IPS-NIHi7 (cell line): Measurements from ENCODE around the gene A2ML1.
A peak's percentile ranks its signal among the peaks of the same experiment; 100 is the strongest.
"Not testable (repeated sequence)": the region's sequence is repeated elsewhere in the genome, so short reads cannot be mapped to it uniquely, and the experiment has no call there.

ENCODE experiments used
- DNase-seq: peaks from one replicate; pipeline ENCODE4 v3.0.0; 2012; ENCODE audit warnings: mixed read lengths; ENCODE audit errors: extremely low spot score

A2ML1 gene

GRCh38 chr12:8817856-8818255 is 4.6 kb upstream of the A2ML1 start:
- DNase-seq = no peak

DNA sequence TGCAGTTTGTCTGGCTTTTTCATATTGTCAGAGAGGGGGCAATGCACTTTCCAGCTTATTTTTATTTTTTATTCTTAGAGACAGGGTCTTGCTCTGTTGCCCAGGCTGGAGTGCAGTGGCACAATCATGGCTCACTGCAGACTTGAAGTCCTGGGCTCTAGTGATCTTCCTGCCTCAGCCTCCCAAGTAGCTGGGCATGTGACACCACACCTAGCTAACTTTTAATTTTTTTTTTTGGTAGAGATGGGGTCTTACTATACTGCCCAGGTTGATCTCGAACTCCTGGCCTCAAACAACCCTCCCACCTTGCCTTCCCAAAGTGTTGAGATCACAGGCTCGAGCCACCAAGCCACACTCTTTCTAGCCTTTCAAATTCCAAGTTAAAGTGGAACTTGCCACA is 3.9 kb upstream of the A2ML1 start:
- DNase-seq = no peak

DNA sequence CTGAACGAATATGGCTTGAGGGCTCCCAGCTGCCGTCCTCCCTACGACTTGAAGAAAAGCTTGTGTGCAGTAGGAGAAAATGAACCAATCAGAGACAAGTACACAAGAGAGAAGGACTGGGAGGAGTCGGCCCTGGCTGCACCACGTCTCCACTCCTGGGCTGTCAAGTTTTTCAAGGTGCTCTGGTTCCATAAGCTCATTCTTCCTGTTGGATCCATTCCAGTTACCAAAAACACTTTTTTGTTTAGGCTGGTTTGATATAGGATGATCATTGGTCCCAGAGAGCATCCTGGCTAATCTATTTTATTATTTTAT is 2.8 kb upstream of the A2ML1 start:
- peak; percentile 52 for DNase-seq

DNA sequence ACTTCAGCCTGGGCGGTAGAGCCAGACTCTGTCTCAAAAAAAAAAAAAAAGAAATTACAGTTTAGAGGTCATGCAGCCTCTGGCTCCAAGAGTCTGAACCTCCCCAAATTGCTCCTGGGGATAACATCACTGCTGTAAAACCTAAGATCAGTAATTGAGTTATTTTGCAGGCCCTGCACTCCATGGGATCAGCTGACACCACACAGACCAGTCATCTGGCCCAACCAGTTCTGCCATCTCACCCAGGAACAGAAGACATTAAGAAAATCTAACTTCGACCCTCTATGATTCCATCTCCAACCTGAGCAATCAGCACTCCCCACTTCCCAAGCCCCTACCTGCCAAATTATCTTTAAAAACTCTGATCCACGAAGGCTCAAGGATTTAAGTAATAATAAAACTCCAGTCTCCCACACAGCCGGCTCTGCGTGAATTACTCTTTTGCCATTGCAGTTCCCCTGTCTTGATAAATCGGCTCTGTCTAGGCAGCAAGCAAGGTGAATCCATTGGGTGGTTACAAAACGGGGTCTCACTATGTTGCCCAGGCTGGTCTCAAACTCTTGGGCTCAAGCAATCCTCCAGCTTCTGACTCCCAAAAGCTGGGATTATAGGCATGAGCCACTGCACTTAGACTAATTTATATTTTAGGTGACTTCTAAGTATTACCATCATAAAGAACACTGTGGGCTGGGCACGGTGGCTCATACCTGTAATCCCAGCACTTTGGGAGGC is 1.6 kb upstream of the A2ML1 start:
- DNase-seq = not testable (repeated sequence)

GRCh38 chr12:8821591-8821990 is 830 bp upstream of the A2ML1 start:
- DNase-seq = no peak

GRCh38 chr12:8823565-8824300 is 1.3 kb downstream of the A2ML1 start:
- DNase-seq = peak; percentile 80

DNA sequence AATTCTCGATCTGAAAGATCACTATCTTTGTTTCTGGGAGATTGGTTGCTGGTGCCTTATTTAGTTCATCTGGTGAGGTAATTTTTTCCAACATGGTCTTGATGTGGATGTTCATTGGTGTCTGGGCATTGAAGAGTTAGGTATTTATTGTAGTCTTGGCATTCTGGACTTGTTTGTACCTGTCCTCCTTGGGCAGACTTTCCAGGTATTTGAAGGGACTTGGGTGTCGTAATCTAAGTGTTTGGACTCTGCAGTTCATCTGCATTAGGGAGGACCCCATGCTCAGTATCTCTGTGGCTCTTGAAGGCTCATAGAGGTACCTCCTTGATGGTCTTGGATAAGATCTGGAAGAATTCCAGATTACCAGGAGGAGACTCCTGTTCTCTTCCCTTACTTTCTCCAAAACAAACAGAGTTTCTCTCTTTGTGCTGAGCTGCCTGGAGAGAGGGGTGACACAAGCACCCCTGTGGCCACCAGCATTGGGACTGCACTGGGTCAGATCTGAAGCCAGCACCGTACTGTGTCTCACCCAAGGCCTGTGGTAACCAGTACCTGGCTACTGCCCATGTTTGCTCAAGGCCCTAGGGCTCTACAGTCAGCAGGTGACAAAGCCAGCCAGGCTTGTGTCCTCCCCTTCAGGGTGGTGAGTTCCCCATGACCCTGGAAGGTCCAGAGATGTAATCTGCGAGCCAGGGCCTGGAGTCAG is 5.3 kb downstream of the A2ML1 start:
- DNase-seq = no peak

DNA sequence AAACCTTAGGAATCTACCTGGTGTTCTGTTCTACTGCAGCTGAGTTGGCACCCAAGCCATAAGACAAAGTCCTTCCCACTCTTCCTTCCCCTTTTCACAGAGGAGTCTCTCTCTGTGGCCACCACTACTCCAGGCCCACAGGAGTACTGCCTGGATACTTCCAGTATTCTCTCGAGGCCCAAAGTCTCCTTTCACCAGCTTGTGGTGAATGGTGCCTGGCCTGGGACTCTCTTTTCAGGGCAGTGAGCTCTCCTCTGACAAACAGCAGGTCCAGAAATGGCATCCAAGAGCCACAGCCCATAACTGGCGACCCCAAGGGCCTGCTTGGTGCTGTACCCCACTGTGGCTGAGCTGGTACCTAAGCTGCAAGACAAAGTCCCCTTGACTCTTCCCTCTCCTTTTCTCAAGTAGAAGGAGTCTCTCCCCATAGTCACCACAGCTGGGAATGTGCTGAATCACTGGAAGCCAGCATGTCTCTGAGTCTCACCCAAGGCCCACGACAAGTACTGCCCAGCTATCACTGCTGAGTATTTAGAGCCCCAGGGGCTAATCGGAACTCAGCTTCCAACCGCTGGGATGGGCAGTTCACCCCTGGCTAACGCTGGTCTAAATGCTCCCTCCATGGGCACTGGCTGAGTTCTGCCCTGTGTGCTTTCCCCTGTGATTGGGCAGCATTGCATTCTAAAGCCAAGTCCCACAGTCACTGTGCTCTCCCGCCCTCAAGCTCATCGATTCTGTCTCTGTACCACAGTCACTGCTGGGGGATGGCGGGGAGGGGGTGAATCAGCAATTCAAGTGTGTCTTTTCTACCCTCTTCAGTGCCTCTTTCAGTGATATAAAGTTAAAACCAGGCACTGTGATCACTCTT is 6.1 kb downstream of the A2ML1 start:
- no peak for DNase-seq

DNA sequence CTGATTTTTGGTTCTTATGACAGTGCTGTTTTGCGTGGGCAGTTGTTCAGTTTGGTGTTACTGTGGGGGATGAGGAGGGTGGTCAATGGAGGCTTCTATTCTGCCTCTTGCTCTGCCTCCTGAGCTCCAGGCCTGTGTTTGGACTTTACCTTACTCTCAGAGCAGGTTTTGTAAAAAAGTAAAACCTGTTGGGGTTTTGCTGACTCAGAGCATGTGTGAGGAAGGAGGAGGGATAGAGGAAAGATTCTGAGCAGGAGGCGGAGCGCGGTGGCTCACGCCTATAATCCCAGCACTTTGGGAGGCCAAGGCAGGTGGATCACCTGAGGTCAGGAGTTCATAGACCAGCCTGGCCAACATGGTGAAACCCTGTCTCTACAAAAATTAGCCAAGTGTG is 6.7 kb downstream of the A2ML1 start:
- DNase-seq = no peak

DNA sequence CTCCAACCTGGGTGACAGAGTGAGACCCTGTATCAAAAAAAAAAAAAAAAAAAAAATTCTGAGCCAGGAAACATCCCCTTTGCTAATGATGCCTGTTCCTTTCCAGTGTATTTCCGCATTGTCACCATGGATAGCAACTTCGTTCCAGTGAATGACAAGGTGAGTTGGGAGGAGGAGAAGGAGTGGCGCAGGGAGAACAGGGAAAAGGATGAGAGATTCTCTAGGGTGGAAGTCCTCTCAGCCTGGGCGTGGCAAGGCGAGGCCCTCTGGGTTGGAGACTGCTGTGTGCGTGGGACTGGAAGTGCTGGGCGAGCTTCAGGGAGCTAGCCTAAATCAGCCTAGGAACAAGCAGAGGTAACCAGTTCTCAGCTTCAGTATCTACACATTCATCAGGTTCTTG is 7.2 kb downstream of the A2ML1 start:
- no peak for DNase-seq

DNA sequence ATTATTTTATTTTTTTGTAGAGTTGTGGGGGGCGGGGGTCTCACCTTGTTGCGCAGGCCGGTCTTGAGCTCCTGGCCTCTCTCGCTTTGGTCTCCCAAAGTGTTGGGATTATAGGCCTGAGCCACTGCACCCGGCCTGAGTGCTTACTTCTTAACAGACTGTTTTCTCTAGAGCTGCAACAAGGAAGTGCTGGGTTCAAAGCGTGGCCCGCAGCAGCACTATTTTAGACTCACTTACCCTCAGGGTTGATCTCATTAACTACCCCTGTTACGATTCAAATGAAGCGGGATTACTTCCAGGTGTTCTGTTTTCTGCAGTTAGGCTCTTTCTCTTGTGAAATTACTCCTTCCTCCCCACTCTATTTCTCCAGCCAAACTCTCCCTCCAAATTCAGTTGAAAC is 8.7 kb downstream of the A2ML1 start:
- DNase-seq = no peak

- DNase-seq = no peak
Observed at GRCh38 chr12:8832500-8832899, 10.1 kb downstream of the A2ML1 start.

DNA sequence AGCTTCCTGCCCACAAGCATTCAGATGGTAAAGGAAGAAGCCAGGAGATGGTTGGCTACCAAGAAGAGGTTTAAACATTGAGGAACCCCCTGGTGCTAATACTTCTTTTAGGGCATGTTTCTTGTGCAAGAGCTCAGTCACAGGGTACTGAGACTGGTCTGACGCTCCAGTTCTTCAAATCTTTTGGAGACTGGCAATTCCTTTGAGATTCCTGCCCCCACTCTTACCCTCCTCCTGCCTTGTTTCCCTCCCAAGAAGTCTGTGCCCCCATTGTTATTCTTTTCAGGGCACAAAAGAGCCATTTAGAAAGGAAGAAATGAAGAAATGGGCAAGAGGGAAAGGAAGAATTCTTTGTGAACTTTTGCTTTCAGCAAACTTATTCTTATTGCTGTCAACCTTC is 11.8 kb downstream of the A2ML1 start:
- no peak for DNase-seq

DNA sequence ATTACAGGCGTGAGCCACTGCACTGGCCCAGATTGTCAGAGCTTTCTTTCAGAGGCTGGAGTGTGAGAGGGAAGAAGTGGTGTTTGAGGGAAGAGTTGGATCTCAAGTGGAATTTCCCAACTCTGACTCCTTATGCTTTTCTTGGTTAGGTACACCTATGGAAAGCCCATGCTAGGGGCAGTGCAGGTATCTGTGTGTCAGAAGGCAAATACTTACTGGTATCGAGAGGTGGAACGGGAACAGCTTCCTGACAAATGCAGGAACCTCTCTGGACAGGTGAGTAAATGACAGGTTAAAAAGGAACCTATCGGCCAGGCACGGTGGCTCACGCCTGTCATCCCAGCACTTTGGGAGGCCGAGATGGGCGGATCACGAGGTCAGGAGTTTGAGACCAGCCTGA is 14.9 kb downstream of the A2ML1 start:
- DNase-seq = no peak

- no peak for DNase-seq
Observed at GRCh38 chr12:8840321-8840720, 17.9 kb downstream of the A2ML1 start.

- no peak for DNase-seq
Observed at GRCh38 chr12:8840938-8841633, 18.7 kb downstream of the A2ML1 start.

- no peak for DNase-seq
Observed at GRCh38 chr12:8841778-8842177, 19.4 kb downstream of the A2ML1 start.

DNA sequence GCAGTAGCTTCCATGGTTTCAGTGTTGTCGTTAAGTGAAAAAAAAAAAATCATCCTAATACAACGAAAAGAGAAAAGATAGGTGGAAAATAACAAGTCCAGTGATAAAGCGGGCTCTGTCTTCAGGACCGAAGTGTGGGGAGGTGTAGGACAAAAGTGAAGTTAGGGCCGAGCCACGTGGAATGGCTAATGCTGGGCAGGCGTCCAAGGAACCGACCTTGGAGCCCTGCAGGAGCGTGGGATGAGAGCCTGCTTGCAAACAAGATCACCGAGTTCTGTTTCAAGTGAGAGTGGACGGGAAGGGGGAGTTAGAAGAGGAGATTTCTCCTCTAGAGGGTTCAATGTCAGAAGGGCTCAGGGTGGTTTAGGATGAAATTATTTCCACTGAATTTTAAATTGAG is 22.2 kb downstream of the A2ML1 start:
- no peak for DNase-seq

GRCh38 chr12:8846305-8846704 is 23.9 kb downstream of the A2ML1 start:
- no peak for DNase-seq

DNA sequence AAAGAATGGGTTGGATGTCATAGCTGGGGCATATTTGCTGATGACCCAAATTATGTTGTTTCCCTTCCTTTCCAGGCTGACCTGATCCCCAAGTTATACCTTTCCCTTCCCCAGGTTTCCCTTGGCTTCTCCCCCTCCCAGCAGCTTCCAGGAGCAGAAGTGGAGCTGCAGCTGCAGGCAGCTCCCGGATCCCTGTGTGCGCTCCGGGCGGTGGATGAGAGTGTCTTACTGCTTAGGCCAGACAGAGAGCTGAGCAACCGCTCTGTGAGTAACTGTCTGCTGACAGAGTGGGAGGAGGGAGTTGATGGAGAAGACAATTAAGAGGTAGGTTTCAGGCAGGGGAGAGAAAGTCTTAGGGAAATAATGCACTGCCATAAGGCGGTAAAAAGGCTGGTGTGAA is 25.0 kb downstream of the A2ML1 start:
- no peak for DNase-seq

DNA sequence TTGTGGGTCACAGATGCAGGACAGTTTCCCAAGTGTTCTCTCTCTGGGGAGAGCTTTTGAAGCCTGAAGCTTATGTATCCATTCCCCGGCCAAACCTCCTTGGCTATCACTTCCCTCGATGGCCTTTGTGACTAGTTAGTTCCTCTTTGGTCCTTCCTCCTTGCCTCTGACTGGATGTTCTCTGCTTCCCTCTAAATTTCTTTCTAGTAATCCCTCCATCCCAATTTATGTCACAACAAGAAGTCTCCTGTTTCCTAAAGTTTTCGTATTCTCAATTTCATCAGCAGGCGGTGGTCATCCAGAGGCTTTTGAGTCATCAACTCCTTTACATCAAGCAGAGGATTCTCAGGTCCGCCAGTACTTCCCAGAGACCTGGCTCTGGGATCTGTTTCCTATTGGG is 27.5 kb downstream of the A2ML1 start:
- DNase-seq = no peak

- no peak for DNase-seq
Observed at GRCh38 chr12:8852119-8852518, 29.7 kb downstream of the A2ML1 start.
